Measurements from ENCODE around the gene LRIG1.

Gene LRIG1

DNA sequence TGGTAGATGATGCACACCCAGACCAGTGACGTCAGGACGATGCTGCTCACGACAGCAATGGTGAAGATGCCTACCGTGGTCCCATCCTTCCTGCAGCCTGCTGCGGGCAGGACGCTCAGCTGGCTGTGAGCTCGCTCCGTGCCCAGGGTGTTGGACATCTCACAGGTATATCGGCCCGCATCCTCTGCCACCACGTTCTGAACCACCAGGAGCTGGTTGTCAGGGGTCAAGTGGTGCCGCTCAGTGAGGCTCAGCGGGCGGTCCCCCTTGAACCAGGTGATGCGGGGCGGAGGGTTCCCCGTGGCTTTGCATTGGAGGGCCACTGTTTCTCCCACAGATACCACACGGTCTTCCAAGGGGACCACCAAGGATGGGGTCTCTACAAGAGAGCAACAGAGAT is 117.8 kb downstream of the LRIG1 start:
- TF ChIP-seq, protein P1, sequence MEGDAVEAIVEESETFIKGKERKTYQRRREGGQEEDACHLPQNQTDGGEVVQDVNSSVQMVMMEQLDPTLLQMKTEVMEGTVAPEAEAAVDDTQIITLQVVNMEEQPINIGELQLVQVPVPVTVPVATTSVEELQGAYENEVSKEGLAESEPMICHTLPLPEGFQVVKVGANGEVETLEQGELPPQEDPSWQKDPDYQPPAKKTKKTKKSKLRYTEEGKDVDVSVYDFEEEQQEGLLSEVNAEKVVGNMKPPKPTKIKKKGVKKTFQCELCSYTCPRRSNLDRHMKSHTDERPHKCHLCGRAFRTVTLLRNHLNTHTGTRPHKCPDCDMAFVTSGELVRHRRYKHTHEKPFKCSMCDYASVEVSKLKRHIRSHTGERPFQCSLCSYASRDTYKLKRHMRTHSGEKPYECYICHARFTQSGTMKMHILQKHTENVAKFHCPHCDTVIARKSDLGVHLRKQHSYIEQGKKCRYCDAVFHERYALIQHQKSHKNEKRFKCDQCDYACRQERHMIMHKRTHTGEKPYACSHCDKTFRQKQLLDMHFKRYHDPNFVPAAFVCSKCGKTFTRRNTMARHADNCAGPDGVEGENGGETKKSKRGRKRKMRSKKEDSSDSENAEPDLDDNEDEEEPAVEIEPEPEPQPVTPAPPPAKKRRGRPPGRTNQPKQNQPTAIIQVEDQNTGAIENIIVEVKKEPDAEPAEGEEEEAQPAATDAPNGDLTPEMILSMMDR (IDR thresholded peaks at IDR 0.05; ENCODE audit: low read length, missing control alignments): no peak
- no peak overlapping the region for H3K4me3 ChIP-seq (replicated peaks; ENCODE audit: low read depth, low read length)

GRCh38 chr3:66382142-66382541 is 118.7 kb downstream of the LRIG1 start:
- TF ChIP-seq, protein P1 (IDR thresholded peaks at IDR 0.05; ENCODE audit: low read length, missing control alignments): no peak
- DNase-seq (ENCODE audit: low read depth): no peak
- no peak overlapping the region for H3K4me3 ChIP-seq (replicated peaks; ENCODE audit: low read depth, low read length)

More for the DNA sequence above, 117.8 kb downstream of the LRIG1 start:
- no peak for DNase-seq (ENCODE audit: low read depth)

- TF ChIP-seq, protein P1 (IDR thresholded peaks at IDR 0.05; ENCODE audit: low read length, missing control alignments): no peak
- no peak overlapping the region for H3K4me3 ChIP-seq (replicated peaks; ENCODE audit: low read depth, low read length)
- no peak for DNase-seq (ENCODE audit: low read depth)
These were observed 119.2 kb downstream of the LRIG1 start for GRCh38 chr3:66381626-66382025.

DNA sequence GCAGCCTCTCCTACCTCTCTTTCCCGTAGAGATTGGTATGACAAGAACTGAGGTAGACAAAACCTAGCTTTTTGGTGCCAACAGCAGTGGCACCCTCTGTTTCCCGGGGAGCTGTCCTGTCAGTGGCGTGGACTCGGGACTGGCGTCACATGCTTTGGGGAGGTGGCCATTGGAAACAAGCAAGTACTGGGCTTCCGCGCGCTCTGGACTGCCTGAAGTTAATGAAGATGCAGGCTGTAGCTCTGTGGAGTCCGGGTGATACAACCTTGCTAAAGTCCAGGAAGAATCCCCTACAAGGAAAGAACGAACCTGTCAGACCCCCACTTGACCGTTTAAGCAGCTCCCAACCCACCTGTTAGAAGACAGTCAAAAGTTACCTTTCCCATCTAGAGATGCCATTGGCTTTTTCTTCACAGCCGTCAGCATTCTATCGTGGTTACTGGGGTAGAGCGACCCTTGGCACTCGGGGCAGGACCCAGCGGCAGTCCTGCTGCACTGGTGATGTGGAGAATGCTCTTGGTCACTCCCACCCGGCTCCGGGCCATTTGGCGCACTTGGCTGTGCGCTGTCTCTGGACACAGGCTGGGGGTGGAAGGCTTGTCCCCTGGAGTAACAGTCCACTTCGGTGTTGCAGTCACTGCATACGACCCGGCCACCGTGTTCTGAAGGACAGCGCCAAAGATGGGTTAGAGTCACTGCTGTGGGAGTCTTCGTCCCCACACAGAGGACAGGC is 120.5 kb downstream of the LRIG1 start:
- no peak overlapping the region for H3K4me3 ChIP-seq (replicated peaks; ENCODE audit: low read depth, low read length)
- DNase-seq (ENCODE audit: low read depth): no peak
- TF ChIP-seq, protein P1 (IDR thresholded peaks at IDR 0.05; ENCODE audit: low read length, missing control alignments): no peak

DNA sequence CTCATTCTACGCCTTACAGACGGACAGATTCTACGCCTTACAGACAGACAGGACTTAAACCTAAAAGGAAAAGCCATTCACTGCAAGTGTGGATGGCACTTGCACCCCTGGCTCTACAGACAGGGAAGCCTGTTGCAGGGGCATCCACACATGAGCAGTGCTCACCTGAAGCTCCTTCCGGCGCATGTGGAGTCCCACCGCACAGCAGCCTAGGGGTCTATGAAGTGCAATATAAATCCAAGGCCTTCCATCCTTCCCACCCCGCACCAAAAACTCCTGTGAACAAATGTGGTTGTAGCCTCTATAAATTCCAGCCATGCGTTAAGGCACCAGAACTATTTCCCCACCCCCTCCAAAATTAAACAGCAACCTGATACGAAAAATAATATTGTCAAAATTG is 121.3 kb downstream of the LRIG1 start:
- DNase-seq (ENCODE audit: low read depth): no peak
- no peak overlapping the region for H3K4me3 ChIP-seq (replicated peaks; ENCODE audit: low read depth, low read length)
- TF ChIP-seq, protein P1 (IDR thresholded peaks at IDR 0.05; ENCODE audit: low read length, missing control alignments): no peak

GRCh38 chr3:66378256-66378655 is 122.6 kb downstream of the LRIG1 start:
- no peak overlapping the region for H3K4me3 ChIP-seq (replicated peaks; ENCODE audit: low read depth, low read length)
- TF ChIP-seq, protein P1 (IDR thresholded peaks at IDR 0.05; ENCODE audit: low read length, missing control alignments): peak; percentile 46
- DNase-seq (ENCODE audit: low read depth): peak; percentile 14

DNA sequence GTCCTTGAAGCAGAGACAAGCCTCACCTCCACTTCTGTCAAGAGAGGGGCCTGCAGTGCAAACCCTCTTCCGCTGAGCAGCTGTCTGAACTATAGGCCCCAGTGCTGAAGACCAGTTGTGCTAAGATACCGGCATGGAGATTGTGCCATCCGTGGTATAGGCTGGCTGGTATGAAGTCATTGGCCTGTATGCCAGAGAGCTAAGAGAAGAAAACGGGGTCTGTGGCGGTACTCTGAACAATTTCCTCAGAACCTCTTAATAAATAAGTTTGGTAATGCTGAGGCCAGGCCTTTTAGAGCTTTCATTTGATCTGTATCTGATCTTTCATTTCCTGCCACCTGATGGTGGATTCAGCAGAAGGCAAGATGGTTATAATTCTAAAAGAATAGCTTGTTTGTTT is 123.0 kb downstream of the LRIG1 start:
- TF ChIP-seq, protein P1 (IDR thresholded peaks at IDR 0.05; ENCODE audit: low read length, missing control alignments): no peak
- H3K4me3 ChIP-seq (replicated peaks; ENCODE audit: low read depth, low read length): no peak overlapping the region
- DNase-seq (ENCODE audit: low read depth): no peak
